ENCODE measurements around the gene UCKL1.

UCKL1 gene

GRCh38 chr20:63892402-63892801 is 63.8 kb downstream of the UCKL1 start:
- Histone ChIP-seq H2AFZ (ENCODE audit: low read length) (no peak overlapping the region), H3K36me3 (replicated peaks; ENCODE audit: insufficient read depth, low read length) (no peaks in the 10 kb centered on the region), H3K4me1 (ENCODE audit: low read length) (peaks cover 7% of the 10 kb centered on the region), H3K4me3 (ENCODE audit: low read length) (no peak overlapping the region), H3K27me3 (replicated peaks; ENCODE audit: insufficient read depth, low read length) (no peaks in the 10 kb centered on the region), H3K9me2 (replicated peaks; ENCODE audit: insufficient read depth, low read length) (no peaks in the 10 kb centered on the region), H4K20me1 (ENCODE audit: insufficient read depth, low read length) (peaks cover 7% of the 10 kb centered on the region), H3K27ac (ENCODE audit: low read length) (no peak overlapping the region), H3K9ac (ENCODE audit: low read length) (no peak overlapping the region), H3K79me2 (ENCODE audit: low read length) (peaks cover 19% of the 10 kb centered on the region), H3K9me3 (replicated peaks; ENCODE audit: insufficient read depth, low read length) (no peaks in the 10 kb centered on the region), H3K4me2 (ENCODE audit: low read depth, low read length) (no peak overlapping the region), H3F3A (ENCODE audit: insufficient read depth, low read length) (peaks cover 18% of the 10 kb centered on the region)
- no peak for TF ChIP-seq EZH2phosphoT487 (IDR thresholded peaks at IDR 0.05; ENCODE audit: low read length)
- TF ChIP-seq EZH2 (optimal IDR thresholded peaks at IDR 0.05; ENCODE audit: low read depth, low read length), result no peak
- DNase-seq, result no peak

- no peak overlapping the region for H3K27ac ChIP-seq (ENCODE audit: low read length)
- H3K79me2 ChIP-seq (ENCODE audit: low read length), result peaks cover 9% of the 10 kb centered on the region
- H3K9me3 ChIP-seq (replicated peaks; ENCODE audit: insufficient read depth, low read length), result no peaks in the 10 kb centered on the region
- peaks cover 2% of the 10 kb centered on the region for H3K4me1 ChIP-seq (ENCODE audit: low read length)
- H4K20me1 ChIP-seq (ENCODE audit: insufficient read depth, low read length), result peaks cover 1% of the 10 kb centered on the region
- no peak overlapping the region for H3K4me3 ChIP-seq (ENCODE audit: low read length)
- H3K9me2 ChIP-seq (replicated peaks; ENCODE audit: insufficient read depth, low read length), result no peaks in the 10 kb centered on the region
- H3K36me3 ChIP-seq (replicated peaks; ENCODE audit: insufficient read depth, low read length), result no peaks in the 10 kb centered on the region
- H3K9ac ChIP-seq (ENCODE audit: low read length), result no peak overlapping the region
- no peak overlapping the region for H3K4me2 ChIP-seq (ENCODE audit: low read depth, low read length)
- H3K27me3 ChIP-seq (replicated peaks; ENCODE audit: insufficient read depth, low read length), result no peaks in the 10 kb centered on the region
- H2AFZ ChIP-seq (ENCODE audit: low read length), result no peak overlapping the region
- DNase-seq, result no peak
- peaks cover 18% of the 10 kb centered on the region for H3F3A ChIP-seq (ENCODE audit: insufficient read depth, low read length)
- TF ChIP-seq EZH2phosphoT487 (IDR thresholded peaks at IDR 0.05; ENCODE audit: low read length) (no peak), EZH2 (optimal IDR thresholded peaks at IDR 0.05; ENCODE audit: low read depth, low read length) (no peak), CTCF (IDR thresholded peaks at IDR 0.05; ENCODE audit: low read length) (no peak)
These were observed 64.9 kb downstream of the UCKL1 start for GRCh38 chr20:63891061-63892002.

GRCh38 chr20:63890616-63891015 is 65.6 kb downstream of the UCKL1 start:
- H3K36me3 ChIP-seq (replicated peaks; ENCODE audit: insufficient read depth, low read length), result no peaks in the 10 kb centered on the region

More at GRCh38 chr20:63890616-63891015, 65.6 kb downstream of the UCKL1 start:
- peaks cover 12% of the 10 kb centered on the region for H3F3A ChIP-seq (ENCODE audit: insufficient read depth, low read length)
- DNase-seq, result no peak
- no peaks in the 10 kb centered on the region for H3K9me2 ChIP-seq (replicated peaks; ENCODE audit: insufficient read depth, low read length)
- no peaks in the 10 kb centered on the region for H3K4me1 ChIP-seq (ENCODE audit: low read length)
- no peak for TF ChIP-seq EZH2phosphoT487 (IDR thresholded peaks at IDR 0.05; ENCODE audit: low read length)
- no peak for TF ChIP-seq CTCF (IDR thresholded peaks at IDR 0.05; ENCODE audit: low read length)
- TF ChIP-seq EZH2 (optimal IDR thresholded peaks at IDR 0.05; ENCODE audit: low read depth, low read length), result no peak
- H3K4me3 ChIP-seq (ENCODE audit: low read length), result no peak overlapping the region
- no peak overlapping the region for H2AFZ ChIP-seq (ENCODE audit: low read length)
- H3K9ac ChIP-seq (ENCODE audit: low read length), result no peak overlapping the region
- H3K27me3 ChIP-seq (replicated peaks; ENCODE audit: insufficient read depth, low read length), result no peaks in the 10 kb centered on the region
- no peaks in the 10 kb centered on the region for H3K9me3 ChIP-seq (replicated peaks; ENCODE audit: insufficient read depth, low read length)
- H3K4me2 ChIP-seq (ENCODE audit: low read depth, low read length), result no peak overlapping the region
- no peaks in the 10 kb centered on the region for H4K20me1 ChIP-seq (ENCODE audit: insufficient read depth, low read length)
- H3K79me2 ChIP-seq (ENCODE audit: low read length), result peaks cover 1% of the 10 kb centered on the region
- no peak overlapping the region for H3K27ac ChIP-seq (ENCODE audit: low read length)
